ENCODE measurements around the gene CCDC92B.

Gene CCDC92B

GRCh38 chr17:2721603-2722002 is 27.8 kb downstream of the CCDC92B start:
- H3K18ac ChIP-seq (ENCODE audit: low read length): no peak overlapping the region

GRCh38 chr17:2719861-2720260 is 29.6 kb downstream of the CCDC92B start:
- H3K4me3 ChIP-seq (ENCODE audit: low read depth, low read length): no peak overlapping the region
- H3K9me3 ChIP-seq (ENCODE audit: insufficient read depth, low read depth, low read length): no peaks in the 10 kb centered on the region
- no peak overlapping the region for H3K9ac ChIP-seq (ENCODE audit: low read length)
- no peak overlapping the region for H3K4me2 ChIP-seq (ENCODE audit: low read length)
- DNase-seq: no peak
- no peaks in the 10 kb centered on the region for H3K36me3 ChIP-seq (ENCODE audit: control insufficient read depth in 1 of 2, insufficient read depth in 2 of 2, low read length in 2 of 2)
- H4K91ac ChIP-seq (ENCODE audit: low read depth, low read length): no peak overlapping the region
- no CpG with 5 or more reads among the region's 4 CpGs for WGBS (ENCODE audit: extremely low coverage, insufficient coverage, insufficient read length)
- peaks cover 8 to 13% of the 10 kb centered on the region in 2 experiments for H3K4me1 ChIP-seq (ENCODE audit: control insufficient read depth in 1 of 2, insufficient read depth in 2 of 2, low read length in 2 of 2)
- no peak overlapping the region for H2AFZ ChIP-seq (ENCODE audit: insufficient read depth, low read length, poor library complexity)
- no peaks in the 10 kb centered on the region for H3K79me2 ChIP-seq (ENCODE audit: control insufficient read depth, insufficient read depth, low read length, poor library complexity)
- H3K18ac ChIP-seq (ENCODE audit: low read length): no peak overlapping the region
- peaks cover 3% of the 10 kb centered on the region for H3K27me3 ChIP-seq (ENCODE audit: insufficient read depth, low read length)
- no peak overlapping the region for H2AK5ac ChIP-seq (ENCODE audit: low read length)
- no peak overlapping the region for H4K12ac ChIP-seq (ENCODE audit: low read depth, low read length)
- H3K79me1 ChIP-seq (ENCODE audit: low read length): peaks cover 4% of the 10 kb centered on the region
- H2BK120ac ChIP-seq (ENCODE audit: insufficient read depth, low read length, poor library complexity): no peak overlapping the region
- H2BK5ac ChIP-seq (ENCODE audit: low read depth, low read length, poor library complexity): no peak overlapping the region
- H3K23ac ChIP-seq (ENCODE audit: low read length): no peak overlapping the region
- no peak overlapping the region for H2BK12ac ChIP-seq (ENCODE audit: low read length)
- H4K8ac ChIP-seq (ENCODE audit: low read depth, low read length): no peak overlapping the region
- H3K4ac ChIP-seq (ENCODE audit: low read depth, low read length): no peak overlapping the region
- H3K14ac ChIP-seq (ENCODE audit: low read length): no peak overlapping the region
- no peak overlapping the region for H3K27ac ChIP-seq (ENCODE audit: low read depth, low read length)

More at GRCh38 chr17:2721603-2722002, 27.8 kb downstream of the CCDC92B start:
- no peak overlapping the region for H4K91ac ChIP-seq (ENCODE audit: low read depth, low read length)
- H3K14ac ChIP-seq (ENCODE audit: low read length): no peak overlapping the region
- DNase-seq: no peak
- H4K12ac ChIP-seq (ENCODE audit: low read depth, low read length): no peak overlapping the region
- no peak overlapping the region for H3K27ac ChIP-seq (ENCODE audit: low read depth, low read length)
- no peak overlapping the region for H3K9ac ChIP-seq (ENCODE audit: low read length)
- H3K79me2 ChIP-seq (ENCODE audit: control insufficient read depth, insufficient read depth, low read length, poor library complexity): no peaks in the 10 kb centered on the region
- H3K79me1 ChIP-seq (ENCODE audit: low read length): peaks cover 4% of the 10 kb centered on the region
- no peak overlapping the region for H2BK5ac ChIP-seq (ENCODE audit: low read depth, low read length, poor library complexity)
- no peak overlapping the region for H2AK5ac ChIP-seq (ENCODE audit: low read length)
- WGBS (ENCODE audit: extremely low coverage, insufficient coverage, insufficient read length): no CpG with 5 or more reads among the region's 4 CpGs
- H4K8ac ChIP-seq (ENCODE audit: low read depth, low read length): no peak overlapping the region
- peaks cover 8 to 14% of the 10 kb centered on the region in 2 experiments for H3K4me1 ChIP-seq (ENCODE audit: control insufficient read depth in 1 of 2, insufficient read depth in 2 of 2, low read length in 2 of 2)
- no peak overlapping the region for H2BK12ac ChIP-seq (ENCODE audit: low read length)
- H3K4ac ChIP-seq (ENCODE audit: low read depth, low read length): no peak overlapping the region
- H3K23ac ChIP-seq (ENCODE audit: low read length): no peak overlapping the region
- no peaks in the 10 kb centered on the region for H3K36me3 ChIP-seq (ENCODE audit: control insufficient read depth in 1 of 2, insufficient read depth in 2 of 2, low read length in 2 of 2)
- H2BK120ac ChIP-seq (ENCODE audit: insufficient read depth, low read length, poor library complexity): no peak overlapping the region
- H3K4me3 ChIP-seq (ENCODE audit: low read depth, low read length): no peak overlapping the region
- no peak overlapping the region for H3K4me2 ChIP-seq (ENCODE audit: low read length)
- H3K27me3 ChIP-seq (ENCODE audit: insufficient read depth, low read length): peaks cover 3% of the 10 kb centered on the region
- H3K9me3 ChIP-seq (ENCODE audit: insufficient read depth, low read depth, low read length): peaks cover 2% of the 10 kb centered on the region
- no peak overlapping the region for H2AFZ ChIP-seq (ENCODE audit: insufficient read depth, low read length, poor library complexity)

- no peaks in the 10 kb centered on the region for H3K79me2 ChIP-seq (ENCODE audit: control insufficient read depth, insufficient read depth, low read length, poor library complexity)
- H3K14ac ChIP-seq (ENCODE audit: low read length): no peak overlapping the region
- H3K4me1 ChIP-seq (ENCODE audit: control insufficient read depth in 1 of 2, insufficient read depth in 2 of 2, low read length in 2 of 2): no peaks in the 10 kb centered on the region
- H3K18ac ChIP-seq (ENCODE audit: low read length): no peak overlapping the region
- no peak overlapping the region for H4K8ac ChIP-seq (ENCODE audit: low read depth, low read length)
- H3K9ac ChIP-seq (ENCODE audit: low read length): no peak overlapping the region
- no peak overlapping the region for H4K12ac ChIP-seq (ENCODE audit: low read depth, low read length)
- no peak overlapping the region for H2BK120ac ChIP-seq (ENCODE audit: insufficient read depth, low read length, poor library complexity)
- H2BK5ac ChIP-seq (ENCODE audit: low read depth, low read length, poor library complexity): no peak overlapping the region
- H3K27me3 ChIP-seq (ENCODE audit: insufficient read depth, low read length): no peaks in the 10 kb centered on the region
- H3K4me3 ChIP-seq (ENCODE audit: low read depth, low read length): no peak overlapping the region
- H2BK12ac ChIP-seq (ENCODE audit: low read length): no peak overlapping the region
- WGBS (ENCODE audit: extremely low coverage, insufficient coverage, insufficient read length): no CpG with 5 or more reads among the region's 13 CpGs
- no peaks in the 10 kb centered on the region for H3K79me1 ChIP-seq (ENCODE audit: low read length)
- H4K91ac ChIP-seq (ENCODE audit: low read depth, low read length): no peak overlapping the region
- H2AFZ ChIP-seq (ENCODE audit: insufficient read depth, low read length, poor library complexity): no peak overlapping the region
- no peak for DNase-seq
- H3K23ac ChIP-seq (ENCODE audit: low read length): no peak overlapping the region
- H3K4me2 ChIP-seq (ENCODE audit: low read length): no peak overlapping the region
- H2AK5ac ChIP-seq (ENCODE audit: low read length): no peak overlapping the region
- H3K27ac ChIP-seq (ENCODE audit: low read depth, low read length): no peak overlapping the region
- H3K9me3 ChIP-seq (ENCODE audit: insufficient read depth, low read depth, low read length): no peaks in the 10 kb centered on the region
- H3K36me3 ChIP-seq (ENCODE audit: control insufficient read depth in 1 of 2, insufficient read depth in 2 of 2, low read length in 2 of 2): no peaks in the 10 kb centered on the region
- no peak overlapping the region for H3K4ac ChIP-seq (ENCODE audit: low read depth, low read length)
These were observed 31.1 kb downstream of the CCDC92B start for GRCh38 chr17:2718150-2718938.

DNA sequence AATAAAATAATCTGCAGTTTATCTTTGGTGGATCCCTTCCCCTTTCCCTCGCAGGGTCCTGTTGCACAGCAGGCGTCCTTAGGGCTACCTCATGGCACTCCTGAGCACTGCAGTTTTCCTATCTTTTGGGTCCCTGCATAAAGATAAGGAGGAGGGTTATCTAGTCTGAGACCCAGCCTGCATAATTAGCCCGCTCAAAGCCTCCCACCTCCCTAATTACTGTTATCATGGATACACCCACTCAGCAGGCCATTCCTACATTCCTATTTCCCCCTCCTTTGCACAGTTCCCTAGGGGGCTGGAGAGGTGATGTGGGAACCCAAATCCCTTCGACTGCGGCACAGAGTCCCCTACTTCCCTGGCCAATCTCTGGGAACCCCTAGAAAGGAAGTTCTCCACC is 32.8 kb downstream of the CCDC92B start:
- H3K36me3 ChIP-seq (ENCODE audit: control insufficient read depth in 1 of 2, insufficient read depth in 2 of 2, low read length in 2 of 2): no peaks in the 10 kb centered on the region
- no peak overlapping the region for H3K14ac ChIP-seq (ENCODE audit: low read length)
- no peaks in the 10 kb centered on the region for H3K79me1 ChIP-seq (ENCODE audit: low read length)
- no peak overlapping the region for H2BK5ac ChIP-seq (ENCODE audit: low read depth, low read length, poor library complexity)
- H3K27me3 ChIP-seq (ENCODE audit: insufficient read depth, low read length): no peaks in the 10 kb centered on the region
- H3K18ac ChIP-seq (ENCODE audit: low read length): no peak overlapping the region
- no peak overlapping the region for H4K91ac ChIP-seq (ENCODE audit: low read depth, low read length)
- H4K8ac ChIP-seq (ENCODE audit: low read depth, low read length): no peak overlapping the region
- no peak overlapping the region for H2BK12ac ChIP-seq (ENCODE audit: low read length)
- H3K9ac ChIP-seq (ENCODE audit: low read length): no peak overlapping the region
- H3K4me2 ChIP-seq (ENCODE audit: low read length): no peak overlapping the region
- H3K4me3 ChIP-seq (ENCODE audit: low read depth, low read length): no peak overlapping the region
- no peak for DNase-seq
- no peak overlapping the region for H2BK120ac ChIP-seq (ENCODE audit: insufficient read depth, low read length, poor library complexity)
- no peak overlapping the region for H3K23ac ChIP-seq (ENCODE audit: low read length)
- no peak overlapping the region for H4K12ac ChIP-seq (ENCODE audit: low read depth, low read length)
- H3K4me1 ChIP-seq (ENCODE audit: control insufficient read depth in 1 of 2, insufficient read depth in 2 of 2, low read length in 2 of 2): peaks cover 3 to 6% of the 10 kb centered on the region in 2 experiments
- H3K4ac ChIP-seq (ENCODE audit: low read depth, low read length): no peak overlapping the region
- H2AFZ ChIP-seq (ENCODE audit: insufficient read depth, low read length, poor library complexity): no peak overlapping the region
- no peak overlapping the region for H2AK5ac ChIP-seq (ENCODE audit: low read length)
- no peak overlapping the region for H3K27ac ChIP-seq (ENCODE audit: low read depth, low read length)
- no peaks in the 10 kb centered on the region for H3K9me3 ChIP-seq (ENCODE audit: insufficient read depth, low read depth, low read length)
- no peaks in the 10 kb centered on the region for H3K79me2 ChIP-seq (ENCODE audit: control insufficient read depth, insufficient read depth, low read length, poor library complexity)
- no CpG with 5 or more reads among the region's 5 CpGs for WGBS (ENCODE audit: extremely low coverage, insufficient coverage, insufficient read length)
